Kidney (tissue), 14 donors: ENCODE data around the gene MPI. TPM values are rescaled to one million over a fixed set of nuclear protein-coding genes. Genes with fewer than 3 reads are reported as not detected.
"Not testable (repeated sequence)": the region's sequence is repeated elsewhere in the genome, so short reads cannot be mapped to it uniquely, and the experiment has no call there.

Experiments
- DNase-seq, 5 donors: peaks; one replicate each; pipeline ENCODE4 v3.0.0-alpha.2; 2013 to 2020
- FAIRE-seq: peaks from 2 replicates; lab custom pipeline; 2012; peaks lifted over from hg19 to GRCh38; lab: Jason Lieb, UNC
- H3K27ac ChIP-seq, 2 donors: one replicate each; pipeline ENCODE4 v1.7.0; 2013; ENCODE audit warnings: low read depth in 2 of 2, low read length in 2 of 2, inconsistent platforms in 1 of 2
- H3K27me3 ChIP-seq: one replicate; pipeline ENCODE4 v1.7.1; 2013; ENCODE audit warnings: low read length, inconsistent platforms; ENCODE audit not compliant: control insufficient read depth, insufficient read depth
- H3K36me3 ChIP-seq, 3 donors: one replicate each; pipeline versions ENCODE4 v1.7.0 to v1.7.1; 2013; ENCODE audit warnings: low read length in 3 of 3, control low read depth in 1 of 3, inconsistent platforms in 1 of 3; ENCODE audit not compliant: insufficient read depth in 3 of 3, control insufficient read depth in 2 of 3
- H3K4me1 ChIP-seq, 3 donors: one replicate each; pipeline versions ENCODE4 v1.7.0 to v1.7.1; 2013; ENCODE audit warnings: low read length in 3 of 3, inconsistent platforms in 1 of 3, low read depth in 1 of 3; ENCODE audit not compliant: control insufficient read depth in 2 of 3, insufficient read depth in 2 of 3
- H3K4me3 ChIP-seq, 3 donors: one replicate each; pipeline versions ENCODE4 v1.7.0 to v1.8.1; 2013; ENCODE audit warnings: low read length in 3 of 3, control low read depth in 1 of 3, inconsistent platforms in 1 of 3
- H3K9ac ChIP-seq, 3 donors: one replicate each; pipeline versions ENCODE4 v1.7.0 to v1.7.1; 2013; ENCODE audit warnings: low read length in 3 of 3, control low read depth in 1 of 3, inconsistent platforms in 1 of 3
- H3K9me3 ChIP-seq, 3 donors: one replicate each; pipeline versions ENCODE4 v1.7.0 to v1.7.1; 2013; ENCODE audit warnings: low read length in 3 of 3, control low read depth in 1 of 3, inconsistent platforms in 1 of 3; ENCODE audit not compliant: control insufficient read depth in 2 of 3, insufficient read depth in 1 of 3
- CTCF ChIP-seq: IDR thresholded peaks from 3 replicates; pipeline ENCODE4 v1.5.1; 2012; ENCODE audit warnings: mild to moderate bottlenecking, moderate library complexity, borderline replicate concordance; ENCODE audit not compliant: insufficient read depth; ENCODE audit errors: extremely low read depth
- intact Hi-C: fragments of 100-400 bp; cut with DNase I; formaldehyde crosslinking; loops from one replicate; pipeline ENCODE4 v1.11.1; 2022
- polyA plus RNA-seq: library from polyadenylated mRNA; stranded (reverse); fragments of 350-450 nt; fragmentation: Illumina TruSeq; extraction: RNeasy Lipid Tissue Mini Kit (QIAGEN cat#74804); gene quantifications from one replicate; pipeline ENCODE4 v1.2.3, GENCODE V29; 2014; ENCODE audit warnings: low read depth, low replicate concordance; ENCODE audit not compliant: insufficient read depth
- total RNA-seq: library from RNA; stranded (reverse); fragmentation: NEBNext Ultra II Directional; extraction: Animal tissue kit (Norgen Biotek cat#: 25700); gene quantifications from one replicate; pipeline ENCODE4 v1.2.1, GENCODE V29; 2021
- donor health status: control.
- donor health status: control.
- donor health status: control.
- donor health status: control.
- donor health status: control.
- donor health status: DM: yes; HTN: yes; CAD: no.
- donor health status: Normal renal cell carcinoma (clear cell type).

The MPI gene
- total and polyA plus RNA-seq, 2 donors from 2014 or later = 33.7 to 52.0 TPM

GRCh38 chr15:74893627-74894026, 3.8 kb downstream of the MPI start:
- Histone ChIP-seq H3K27me3 (no peaks in the 10 kb centered on the region), H3K4me1 (peaks cover 4 to 12% (median 5%) of the 10 kb centered on the region in 3 donors), H3K9me3 (no peaks in the 10 kb centered on the region), H3K27ac (no peak overlapping the region), H3K9ac (no peak overlapping the region), H3K36me3 (peaks cover 0 to 14% (median 6%) of the 10 kb centered on the region in 3 donors), H3K4me3 (no peak overlapping the region)
- DNase-seq (no peak), FAIRE-seq (no peak)
- no peak for TF ChIP-seq CTCF
- intact Hi-C loops = no loop called here

- DNase-seq, H3K4me3 ChIP-seq, H3K9ac ChIP-seq, H3K4me1 ChIP-seq, intact Hi-C loops, H3K9me3 ChIP-seq, H3K27me3 ChIP-seq, FAIRE-seq, H3K27ac ChIP-seq: not testable (repeated sequence)
- H3K36me3 ChIP-seq = peaks cover 0 to 14% (median 6%) of the 10 kb centered on the region in 3 donors
These were observed 4.5 kb downstream of the MPI start for GRCh38 chr15:74894383-74894782.

GRCh38 chr15:74895830-74896229, 6.0 kb downstream of the MPI start:
- Histone ChIP-seq H3K9ac (no peak overlapping the region), H3K27ac (no peak overlapping the region), H3K4me3 (no peak overlapping the region), H3K9me3 (no peaks in the 10 kb centered on the region), H3K36me3 (peaks cover 0 to 25% (median 16%) of the 10 kb centered on the region in 3 donors), H3K27me3 (no peaks in the 10 kb centered on the region), H3K4me1 (peaks cover 0 to 3% (median 0%) of the 10 kb centered on the region in 3 donors)
- DNase-seq (no peak), FAIRE-seq (no peak)
- intact Hi-C loops = no loop called here
- no peak for TF ChIP-seq CTCF

- TF ChIP-seq CTCF = no peak
- no peaks in the 10 kb centered on the region for H3K27me3 ChIP-seq
- DNase-seq = no peak
- no peak for FAIRE-seq
- no peaks in the 10 kb centered on the region for H3K9me3 ChIP-seq
- no peak overlapping the region for H3K27ac ChIP-seq
- peaks cover 0 to 4% (median 0%) of the 10 kb centered on the region in 3 donors for H3K4me1 ChIP-seq
- no peak overlapping the region for H3K4me3 ChIP-seq
- H3K9ac ChIP-seq = no peak overlapping the region
- H3K36me3 ChIP-seq = peaks cover 0 to 27% (median 16%) of the 10 kb centered on the region in 3 donors
- intact Hi-C loops = no loop called here
These were observed 6.5 kb downstream of the MPI start for GRCh38 chr15:74896316-74896715.
